ENCODE data around the gene AKAP13. TPM values are rescaled to one million over a fixed set of nuclear protein-coding genes. Genes with fewer than 3 reads are reported as not detected.

AKAP13 gene
- total and polyA plus RNA-seq, 2 of the 8 experiments (the other 6 are each of a cell fraction or from before 2014, with no cell fraction given) = 14.0 to 46.2 TPM

DNA sequence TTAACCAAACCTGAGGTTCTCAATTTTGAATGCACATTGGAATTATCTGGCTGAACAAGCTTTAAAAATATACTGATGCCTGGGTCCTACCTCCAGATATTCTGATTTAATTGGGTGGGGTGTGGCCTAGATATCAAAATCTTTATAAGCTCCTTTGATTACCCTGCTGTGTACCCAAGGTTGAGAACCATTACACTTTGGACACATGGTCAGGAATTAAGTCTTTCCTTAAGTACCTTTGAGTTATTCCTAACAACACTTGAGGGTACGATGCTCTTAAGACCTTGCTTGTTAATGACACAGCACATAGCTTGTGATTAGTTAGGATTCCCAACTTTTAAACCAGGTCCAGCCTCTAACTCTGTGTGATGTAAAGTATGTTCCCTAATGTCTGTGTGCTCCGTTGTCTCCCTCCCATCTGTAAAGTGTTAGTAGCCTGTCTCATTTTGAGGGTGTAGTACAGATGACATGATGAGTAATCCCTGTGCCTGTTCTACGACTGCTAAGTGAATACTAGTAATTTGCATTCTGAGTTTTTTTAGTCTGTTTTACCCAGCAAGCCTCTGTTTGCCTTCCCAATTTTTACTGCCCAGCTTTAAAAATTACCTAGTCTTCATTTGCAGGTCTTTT lies 259.5 kb downstream of the AKAP13 start:
- H3K9me3 ChIP-seq (ENCODE audit: insufficient read depth in 2 of 2, low read depth in 1 of 2, low read length in 1 of 2) = no peaks in the 10 kb centered on the region
- no peaks in the 10 kb centered on the region for H4K20me1 ChIP-seq (replicated peaks in 1 of 2; ENCODE audit: control insufficient read depth in 1 of 2, insufficient read depth in 2 of 2, low read length in 2 of 2)
- no peak overlapping the region for H4K5ac ChIP-seq (ENCODE audit: insufficient read length, low read depth, low read length)
- no peak overlapping the region for H2AFZ ChIP-seq (ENCODE audit: low read length)
- H3K23ac ChIP-seq (ENCODE audit: insufficient read length) = no peak overlapping the region
- no peak overlapping the region for H3K18ac ChIP-seq (ENCODE audit: extremely low read depth, low read length)
- no peak overlapping the region for H3K4me3 ChIP-seq (ENCODE audit: extremely low read depth in 1 of 4, insufficient read depth in 2 of 4, low read depth in 3 of 4, low read length in 4 of 4)
- H2AK5ac ChIP-seq (ENCODE audit: low read depth, low read length) = no peak overlapping the region
- ChIA-PET POLR2A (ENCODE audit: partially characterized antibody) (no interaction called here), CTCF (ENCODE audit: partially characterized antibody) (no interaction called here)
- TF ChIP-seq BACH1 (IDR thresholded peaks at IDR 0.05; ENCODE audit: low read length) (no peak), KDM1A (IDR thresholded peaks at IDR 0.05; ENCODE audit: borderline replicate concordance, low read length) (no peak), PHF8 (conservative IDR thresholded peaks at IDR 0.05; ENCODE audit: low read depth, low read length) (no peak), BCL11A (IDR thresholded peaks at IDR 0.05; ENCODE audit: low read depth in 2 of 2, low read length in 2 of 2) (no peak), TCF12 (IDR thresholded peaks at IDR 0.05; ENCODE audit: low read depth, low read length) (no peak), ZNF274 (IDR thresholded peaks at IDR 0.05; ENCODE audit: borderline replicate concordance, extremely low read depth, low read length) (no peak), POLR2AphosphoS5 (IDR thresholded peaks at IDR 0.05; ENCODE audit: low read depth, low read length) (no peak), HDAC2 (IDR thresholded peaks at IDR 0.05; ENCODE audit: borderline replicate concordance in 1 of 2, low read depth in 2 of 2, low read length in 2 of 2) (no peak), RAD21 (IDR thresholded peaks at IDR 0.05 in 1 of 2, conservative IDR thresholded peaks at IDR 0.05 in 1 of 2; ENCODE audit: low read depth in 2 of 2, low read length in 2 of 2) (no peak), GTF2F1 (IDR thresholded peaks at IDR 0.05; ENCODE audit: borderline replicate concordance, low read depth, low read length) (no peak), RFX5 (IDR thresholded peaks at IDR 0.05; ENCODE audit: borderline replicate concordance, low read depth, low read length) (no peak)
- TF ChIP-seq, protein P1, sequence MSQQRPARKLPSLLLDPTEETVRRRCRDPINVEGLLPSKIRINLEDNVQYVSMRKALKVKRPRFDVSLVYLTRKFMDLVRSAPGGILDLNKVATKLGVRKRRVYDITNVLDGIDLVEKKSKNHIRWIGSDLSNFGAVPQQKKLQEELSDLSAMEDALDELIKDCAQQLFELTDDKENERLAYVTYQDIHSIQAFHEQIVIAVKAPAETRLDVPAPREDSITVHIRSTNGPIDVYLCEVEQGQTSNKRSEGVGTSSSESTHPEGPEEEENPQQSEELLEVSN (IDR thresholded peaks at IDR 0.05) = no peak
- no peak overlapping the region for H3K27ac ChIP-seq (ENCODE audit: low read depth, low read length)
- no peak for FAIRE-seq
- H3K27me3 ChIP-seq (replicated peaks in 1 of 4; ENCODE audit: control insufficient read depth in 3 of 4, extremely low read depth in 1 of 4, insufficient read depth in 3 of 4, low read length in 3 of 4) = no peaks in the 10 kb centered on the region
- no peaks in the 10 kb centered on the region for H3K4me1 ChIP-seq (replicated peaks in 1 of 4; ENCODE audit: control insufficient read depth in 3 of 4, insufficient read depth in 4 of 4, low read length in 3 of 4)
- H2BK20ac ChIP-seq (ENCODE audit: low read length) = no peak overlapping the region
- no peak overlapping the region for H2BK15ac ChIP-seq (ENCODE audit: low read length)
- no peaks in the 10 kb centered on the region for H3K23me2 ChIP-seq (ENCODE audit: low read depth, low read length)
- no peak overlapping the region for H3K4me2 ChIP-seq (ENCODE audit: insufficient read depth in 1 of 2, low read depth in 2 of 2, low read length in 2 of 2)
- H4K8ac ChIP-seq (ENCODE audit: extremely low read depth, insufficient read depth, low read length) = no peak overlapping the region
- H3K36me3 ChIP-seq (ENCODE audit: control insufficient read depth in 2 of 4, insufficient read depth in 4 of 4, low read length in 3 of 4) = peaks cover 0 to 4% (median 0%) of the 10 kb centered on the region in 4 experiments; a peak in 1 of 8 replicates
- DNase-seq (ENCODE audit: low read depth in 1 of 2, low spot score in 2 of 2) = no peak
- no peak overlapping the region for H3K4ac ChIP-seq (replicated peaks; ENCODE audit: insufficient read length, low read depth, low read length)
- H2BK5ac ChIP-seq (ENCODE audit: low read depth, low read length) = no peak overlapping the region
- H2BK120ac ChIP-seq (replicated peaks; ENCODE audit: low read depth, low read length) = no peak overlapping the region
- H3K9ac ChIP-seq (replicated peaks in 1 of 4; ENCODE audit: extremely low read depth in 1 of 4, low read depth in 3 of 4, low read length in 3 of 4) = no peak overlapping the region
- H3K14ac ChIP-seq (ENCODE audit: insufficient read length) = no peak overlapping the region
- no peaks in the 10 kb centered on the region for H3K79me1 ChIP-seq (ENCODE audit: low read depth, low read length)
- no peaks in the 10 kb centered on the region; a peak in 1 of 4 replicates for H3K79me2 ChIP-seq (ENCODE audit: control insufficient read depth in 1 of 2, insufficient read depth in 2 of 2, low read length in 2 of 2)
- H2BK12ac ChIP-seq (ENCODE audit: low read depth, low read length) = no peak overlapping the region
- 89% methylated on average over 3 of the region's 3 CpGs; no CpG with 5 or more reads in 1 of the 2 experiments for WGBS, 2 experiments (ENCODE audit: extremely low coverage in 1 of 2, insufficient coverage in 1 of 2, insufficient read length in 1 of 2, insufficient replicate concordance in 2 of 2, low coverage in 1 of 2, low lambda C conversion rate in 2 of 2, missing lambda C conversion rate in 1 of 2)
- H3K56ac ChIP-seq (replicated peaks; ENCODE audit: insufficient read length, low read depth, low read length) = no peak overlapping the region
- H4K91ac ChIP-seq (replicated peaks; ENCODE audit: insufficient read length, low read length) = no peak overlapping the region

Data from H1 (cell line).